PC-9 (cell line): ENCODE data around the gene ADARB2. TPM values are rescaled to one million over a fixed set of nuclear protein-coding genes. Genes with fewer than 3 reads are reported as not detected.

Source experiments
- BruUV-seq: library from RNA; stranded (reverse); fragments of 400-500 nt; replicated peaks from 2 replicates; lab custom pipeline; 2021; lab: Mats Ljungman, UMichigan
- CTCF ChIA-PET: fragments of 300-600 bp; sonication (Branson Sonifier 250); formaldehyde crosslinking; loops from one replicate; lab custom pipeline; 2022; ENCODE audit warnings: antibody characterized with exemption; lab: Charles Lee
- POLR2A ChIA-PET: fragments of 300-600 bp; sonication (Branson Sonifier 250); formaldehyde crosslinking; loops from one replicate; lab custom pipeline; 2022; ENCODE audit warnings: antibody characterized with exemption; ENCODE audit not compliant: unreplicated experiment; lab: Charles Lee
- DNase-seq, 2 experiments: peaks; one replicate each; pipeline versions ENCODE4 v3.0.0 to v3.0.0-alpha.2; 2015 to 2022; ENCODE audit warnings: mixed read lengths in 1 of 2
- H2AFZ ChIP-seq: fragments of 200-600 bp; sonication (generic); 2 replicates; pipeline ENCODE4 v1.8.1; 2017; ENCODE audit warnings: antibody characterized with exemption
- H3F3A ChIP-seq: fragments of 200-600 bp; sonication (generic); 2 replicates; pipeline ENCODE4 v1.8.1; 2017; ENCODE audit warnings: antibody characterized with exemption, mild to moderate bottlenecking, low read depth; ENCODE audit not compliant: insufficient read depth
- H3K27ac ChIP-seq: fragments of 200-600 bp; sonication (generic); 2 replicates; pipeline ENCODE4 v1.6.1; 2016; ENCODE audit warnings: mixed run types
- H3K27me3 ChIP-seq: fragments of 200-600 bp; sonication (generic); 2 replicates; pipeline ENCODE4 v1.6.1; 2016; ENCODE audit warnings: low read depth, mixed run types; ENCODE audit not compliant: insufficient read depth
- H3K36me3 ChIP-seq: fragments of 200-600 bp; sonication (generic); 2 replicates; pipeline ENCODE4 v1.6.1; 2016; ENCODE audit warnings: low read depth, mixed run types
- H3K4me1 ChIP-seq: fragments of 200-600 bp; sonication (generic); replicated peaks from 2 replicates; pipeline ENCODE4 v1.6.1; 2016; ENCODE audit warnings: mixed run types; ENCODE audit not compliant: insufficient read depth
- H3K4me2 ChIP-seq: fragments of 200-600 bp; sonication (generic); 2 replicates; pipeline ENCODE4 v1.6.1; 2017; ENCODE audit warnings: mixed run types
- H3K4me3 ChIP-seq: fragments of 200-600 bp; sonication (generic); 2 replicates; pipeline ENCODE4 v1.6.1; 2016; ENCODE audit warnings: mixed run types
- H3K79me2 ChIP-seq: fragments of 200-600 bp; sonication (generic); 2 replicates; pipeline ENCODE4 v1.6.1; 2017; ENCODE audit warnings: low read depth, mixed run types
- H3K9me2 ChIP-seq: fragments of 200-600 bp; sonication (generic); 2 replicates; pipeline ENCODE4 v1.8.1; 2017; ENCODE audit warnings: mild to moderate bottlenecking; ENCODE audit not compliant: insufficient read depth
- H3K9me3 ChIP-seq: fragments of 200-600 bp; sonication (generic); 2 replicates; pipeline ENCODE4 v1.8.1; 2016; ENCODE audit warnings: low read depth; ENCODE audit not compliant: insufficient read depth
- H4K20me1 ChIP-seq: fragments of 200-600 bp; sonication (generic); 2 replicates; pipeline ENCODE4 v1.8.1; 2017; ENCODE audit not compliant: insufficient read depth
- EZH2 ChIP-seq: fragments of 200-600 bp; sonication (generic); IDR thresholded peaks from 2 replicates; pipeline ENCODE4 v1.8.0; 2017; ENCODE audit warnings: antibody characterized with exemption, low read depth
- intact Hi-C: fragments of 100-400 bp; cut with micrococcal nuclease; formaldehyde crosslinking; loops from one replicate; pipeline ENCODE4 v1.10.0; 2022; ENCODE audit not compliant: unreplicated experiment
- total RNA-seq: library from RNA; stranded (reverse); gene quantifications from 2 replicates; pipeline ENCODE4 v1.2.3, GENCODE V29; 2021
- TF ChIP-seq, protein P1 (sequence below): fragments of 200-600 bp; sonication (generic); conservative IDR thresholded peaks from 2 replicates; pipeline ENCODE4 v1.6.1; 2017; ENCODE audit warnings: mixed run types, antibody characterized with exemption, mild to moderate bottlenecking, moderate library complexity

Gene ADARB2
- total RNA-seq, 1 experiment from 2014 or later: not detected

DNA sequence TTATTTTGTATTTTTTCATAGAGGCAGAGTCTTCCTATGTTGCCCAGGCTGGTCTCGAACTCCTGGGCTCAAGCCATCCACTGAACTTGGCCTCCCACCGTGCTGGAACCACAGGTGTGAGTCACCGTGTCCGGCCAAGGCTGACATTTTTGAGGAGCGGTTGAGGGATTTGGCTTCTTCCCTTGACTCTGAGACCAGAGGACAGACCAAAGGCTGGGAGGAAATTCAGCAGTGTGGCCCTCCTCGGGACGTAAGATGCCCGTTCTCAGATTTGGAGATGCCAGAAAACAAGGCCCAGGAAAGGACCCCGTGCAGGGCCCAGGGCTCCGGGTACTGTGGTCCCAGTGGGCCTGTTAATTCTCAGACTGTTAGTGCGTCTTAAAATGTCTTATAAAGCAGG lies 535.0 kb downstream of the ADARB2 start:
- POLR2A ChIA-PET: no interaction called here
- Histone ChIP-seq H3K36me3 (no peaks in the 10 kb centered on the region), H3K79me2 (no peaks in the 10 kb centered on the region), H3F3A (no peaks in the 10 kb centered on the region), H3K4me1 (no peaks in the 10 kb centered on the region), H3K9me2 (no peaks in the 10 kb centered on the region), H2AFZ (no peak overlapping the region), H3K27ac (no peak overlapping the region), H3K4me2 (no peak overlapping the region), H3K4me3 (no peak overlapping the region), H3K27me3 (peaks cover 88% of the 10 kb centered on the region), H3K9me3 (no peaks in the 10 kb centered on the region), H4K20me1 (no peaks in the 10 kb centered on the region)
- CTCF ChIA-PET: no interaction called here
- no peak for DNase-seq
- BruUV-seq: no TSS peak
- intact Hi-C loops: no loop called here
- TF ChIP-seq, protein P1, sequence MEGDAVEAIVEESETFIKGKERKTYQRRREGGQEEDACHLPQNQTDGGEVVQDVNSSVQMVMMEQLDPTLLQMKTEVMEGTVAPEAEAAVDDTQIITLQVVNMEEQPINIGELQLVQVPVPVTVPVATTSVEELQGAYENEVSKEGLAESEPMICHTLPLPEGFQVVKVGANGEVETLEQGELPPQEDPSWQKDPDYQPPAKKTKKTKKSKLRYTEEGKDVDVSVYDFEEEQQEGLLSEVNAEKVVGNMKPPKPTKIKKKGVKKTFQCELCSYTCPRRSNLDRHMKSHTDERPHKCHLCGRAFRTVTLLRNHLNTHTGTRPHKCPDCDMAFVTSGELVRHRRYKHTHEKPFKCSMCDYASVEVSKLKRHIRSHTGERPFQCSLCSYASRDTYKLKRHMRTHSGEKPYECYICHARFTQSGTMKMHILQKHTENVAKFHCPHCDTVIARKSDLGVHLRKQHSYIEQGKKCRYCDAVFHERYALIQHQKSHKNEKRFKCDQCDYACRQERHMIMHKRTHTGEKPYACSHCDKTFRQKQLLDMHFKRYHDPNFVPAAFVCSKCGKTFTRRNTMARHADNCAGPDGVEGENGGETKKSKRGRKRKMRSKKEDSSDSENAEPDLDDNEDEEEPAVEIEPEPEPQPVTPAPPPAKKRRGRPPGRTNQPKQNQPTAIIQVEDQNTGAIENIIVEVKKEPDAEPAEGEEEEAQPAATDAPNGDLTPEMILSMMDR: no peak
- no peak for TF ChIP-seq EZH2

DNA sequence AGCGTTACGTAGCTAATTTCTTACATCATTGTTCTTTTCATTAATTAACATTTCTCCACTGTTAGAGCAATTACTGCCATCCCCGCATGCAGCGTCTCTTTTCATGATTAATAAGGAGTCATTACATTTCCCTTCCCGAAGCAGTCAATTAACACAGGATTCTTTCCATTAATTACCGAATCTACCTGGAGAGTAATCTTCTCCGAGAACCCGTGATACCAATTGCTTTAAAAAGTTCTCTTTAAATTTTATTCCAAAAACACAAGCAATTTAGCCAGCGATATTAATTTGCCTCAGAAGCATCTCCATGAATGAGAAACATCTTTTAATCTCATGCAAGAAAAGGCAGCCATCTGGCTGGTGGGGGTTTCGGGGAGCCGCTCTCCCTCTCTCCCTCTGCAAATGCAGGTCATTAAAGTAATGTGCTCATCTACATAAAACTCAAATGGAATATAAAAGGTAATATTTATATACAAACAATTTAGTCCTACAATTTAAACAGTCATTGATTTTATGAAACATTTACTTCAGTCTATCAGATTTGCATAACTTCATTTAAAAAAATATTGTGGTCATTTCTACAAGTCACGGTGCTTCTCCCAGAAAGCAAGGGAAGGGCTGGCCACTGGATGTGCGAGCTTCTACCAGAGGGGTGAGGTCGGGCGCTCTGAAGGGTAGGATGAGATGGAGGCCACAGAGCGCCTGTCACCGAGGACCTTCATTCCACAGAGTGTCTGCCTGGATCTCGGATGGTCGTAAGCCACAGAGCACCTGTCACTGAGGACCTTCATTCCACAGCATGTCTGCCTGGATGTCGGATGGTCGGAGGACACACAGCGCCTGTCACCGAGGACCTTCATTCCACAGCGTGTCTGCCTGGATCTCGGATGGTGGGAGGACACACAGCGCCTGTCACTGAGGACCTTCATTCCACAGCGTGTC lies 536.2 kb downstream of the ADARB2 start:
- Histone ChIP-seq H3F3A (no peaks in the 10 kb centered on the region), H4K20me1 (no peaks in the 10 kb centered on the region), H3K9me2 (no peaks in the 10 kb centered on the region), H3K79me2 (no peaks in the 10 kb centered on the region), H3K27me3 (peaks cover 91% of the 10 kb centered on the region), H3K4me1 (no peaks in the 10 kb centered on the region), H2AFZ (no peak overlapping the region), H3K9me3 (no peaks in the 10 kb centered on the region), H3K36me3 (no peaks in the 10 kb centered on the region), H3K4me2 (no peak overlapping the region), H3K27ac (no peak overlapping the region), H3K4me3 (no peak overlapping the region)
- DNase-seq: no peak
- ChIA-PET CTCF (no interaction called here), POLR2A (no interaction called here)
- TF ChIP-seq, protein P1: no peak
- TF ChIP-seq EZH2: no peak
- intact Hi-C loops: no loop called here
- BruUV-seq: no TSS peak

DNA sequence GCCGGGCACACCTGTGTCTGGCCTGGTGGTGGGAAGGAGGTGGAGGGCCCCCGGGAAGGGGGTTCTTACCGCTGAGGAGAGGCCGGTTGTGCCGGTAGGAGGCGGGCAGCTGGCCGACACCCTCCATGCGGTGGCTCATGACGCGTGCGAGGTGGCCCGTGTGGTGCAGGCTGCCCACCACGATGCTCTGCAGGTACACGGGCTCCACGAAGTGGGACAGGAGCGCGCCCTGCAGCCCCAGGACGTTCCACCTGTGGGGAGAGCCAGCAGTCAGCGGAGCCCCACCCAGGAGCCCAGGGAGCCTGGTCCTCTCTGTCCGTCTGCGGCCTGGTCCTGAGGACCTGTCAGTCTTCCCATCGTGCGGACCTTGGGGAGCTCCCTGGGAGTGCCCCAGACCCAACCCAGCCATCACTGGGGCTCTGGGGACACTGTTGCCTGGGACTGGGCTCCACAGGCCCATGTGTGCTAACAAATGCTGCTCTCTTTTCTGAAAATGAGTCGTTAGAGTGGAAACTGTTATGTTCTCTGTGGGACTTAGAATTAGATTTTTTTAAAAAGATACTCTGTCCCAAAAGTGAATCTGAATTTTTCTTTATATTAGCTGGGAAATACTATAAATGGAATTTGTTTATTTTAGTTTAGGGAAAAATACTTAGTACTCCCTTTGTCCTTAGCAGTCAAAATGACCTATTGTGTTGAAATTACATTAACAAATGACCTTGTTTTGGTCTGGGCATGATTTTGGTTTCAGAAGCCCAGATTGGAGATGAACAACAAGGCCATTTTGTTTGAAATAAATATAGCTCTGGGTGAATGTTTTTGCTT lies 537.2 kb downstream of the ADARB2 start:
- no peaks in the 10 kb centered on the region for H4K20me1 ChIP-seq
- POLR2A ChIA-PET: no interaction called here
- intact Hi-C loops: no loop called here

More for the DNA sequence above, 537.2 kb downstream of the ADARB2 start:
- Histone ChIP-seq H3K36me3 (no peaks in the 10 kb centered on the region), H3K9me2 (no peaks in the 10 kb centered on the region), H2AFZ (no peak overlapping the region), H3K27me3 (peaks cover 93% of the 10 kb centered on the region), H3K4me2 (no peak overlapping the region), H3K4me3 (no peak overlapping the region), H3K27ac (no peak overlapping the region), H3K9me3 (no peaks in the 10 kb centered on the region), H3K4me1 (no peaks in the 10 kb centered on the region), H3K79me2 (no peaks in the 10 kb centered on the region), H3F3A (no peaks in the 10 kb centered on the region)
- no peak for DNase-seq
- no TSS peak for BruUV-seq
- CTCF ChIA-PET: no interaction called here
- no peak for TF ChIP-seq EZH2
